HG03175 (cell line): ENCODE measurements around the gene TPT1.
"Not testable (repeated sequence)": the region's sequence is repeated elsewhere in the genome, so short reads cannot be mapped to it uniquely, and the experiment has no call there.

Experiments
- ATAC-seq: cut with Tn5 transposase; IDR thresholded peaks from one replicate; pipeline ENCODE4 v1.9.1; 2021; ENCODE audit warnings: mild to moderate bottlenecking, moderate library complexity; ENCODE audit not compliant: unreplicated experiment

Gene TPT1

DNA sequence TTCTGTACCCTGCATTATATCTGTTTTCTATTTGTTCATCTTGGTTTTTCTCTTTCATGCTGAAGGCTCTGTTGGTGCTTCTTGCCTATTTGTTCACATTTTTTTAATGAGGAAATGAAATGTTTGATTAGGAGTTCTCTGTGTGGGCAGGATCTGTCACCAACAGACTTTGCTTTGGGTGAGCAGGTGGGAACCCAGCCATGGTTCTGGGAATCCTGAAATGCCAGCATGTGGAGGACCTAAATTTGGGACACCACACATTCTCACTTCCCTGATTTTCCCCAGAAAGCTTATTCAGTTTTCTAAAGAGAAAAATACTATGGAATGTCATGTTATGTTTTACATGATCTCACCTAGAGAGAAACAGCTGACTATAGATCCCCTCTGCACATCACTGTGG, 34.0 kb downstream of the TPT1 start:
- ATAC-seq = no peak

DNA sequence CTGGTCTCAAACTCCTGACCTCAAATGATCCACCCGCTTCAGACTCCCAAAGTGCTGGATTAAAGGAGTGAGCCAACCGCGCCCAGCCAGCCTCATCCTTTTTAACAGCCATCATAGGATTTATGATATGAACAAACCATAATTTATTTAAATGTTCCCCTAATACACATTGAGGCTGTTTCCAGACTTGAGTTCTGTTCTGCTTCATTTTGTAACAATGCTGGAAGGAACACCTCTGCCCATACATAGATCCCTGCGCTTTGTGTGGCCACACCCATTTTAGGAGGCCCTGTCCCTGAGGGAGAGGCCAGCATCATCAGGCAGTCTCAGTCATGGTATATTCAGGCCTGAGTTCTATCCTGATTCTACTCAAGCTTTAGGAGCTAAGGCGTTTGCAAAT, 35.9 kb downstream of the TPT1 start:
- no peak for ATAC-seq

DNA sequence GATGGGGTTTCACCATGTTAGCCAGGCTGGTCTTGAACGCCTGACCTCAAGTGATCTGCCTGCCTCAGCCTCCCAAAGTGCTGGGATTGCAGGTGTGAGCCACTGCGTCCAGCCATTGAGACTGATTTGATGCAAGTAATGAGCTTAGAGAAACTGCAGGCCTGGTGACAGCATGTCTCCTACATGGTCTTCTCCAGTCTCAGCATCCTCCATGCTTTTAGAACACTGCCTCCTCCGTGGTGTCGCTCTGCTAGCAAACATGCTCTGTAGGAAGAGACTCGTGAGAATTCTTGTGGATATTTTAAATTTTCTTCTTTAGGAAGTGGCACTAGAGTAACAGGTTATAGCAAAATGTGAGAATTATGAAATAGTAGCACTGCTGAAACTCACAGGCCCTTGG, 37.1 kb downstream of the TPT1 start:
- ATAC-seq = no peak

DNA sequence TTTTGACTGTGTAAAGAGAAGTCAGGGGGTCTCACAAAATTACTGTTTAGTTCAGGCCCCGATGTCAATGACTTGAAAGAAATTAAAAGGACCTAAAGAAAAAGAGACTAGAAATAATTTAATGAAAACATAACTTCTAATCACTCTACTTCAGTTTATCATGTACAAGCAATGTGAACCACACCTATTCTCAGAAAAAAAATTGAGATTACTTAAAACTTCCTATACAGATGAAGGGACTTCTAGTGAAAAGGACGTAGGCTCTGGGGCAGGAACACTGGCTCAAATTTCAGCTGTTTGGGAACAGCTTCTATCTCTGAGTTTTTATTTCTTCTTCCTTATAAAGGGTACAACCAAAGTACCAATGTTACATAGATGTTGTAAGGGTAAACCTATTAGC, 38.0 kb downstream of the TPT1 start:
- ATAC-seq = no peak

DNA sequence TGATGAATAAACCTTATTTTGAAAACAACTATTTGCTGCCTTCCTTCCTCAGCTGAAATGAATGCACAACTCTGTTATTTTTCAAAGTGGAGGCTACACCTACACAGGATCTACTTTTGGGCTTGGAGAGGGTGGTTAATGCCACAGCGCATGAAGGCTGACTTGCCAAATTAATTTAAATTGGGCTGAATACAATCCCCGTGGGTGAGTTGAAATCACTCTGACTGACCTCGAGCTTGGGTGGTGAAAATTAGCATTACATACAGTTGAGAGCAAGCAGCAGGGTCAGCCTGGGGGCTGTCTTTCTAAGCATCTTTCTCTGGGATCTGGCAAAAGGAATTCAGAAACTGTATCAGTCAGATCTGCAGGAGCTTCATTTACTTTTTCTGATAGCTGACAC, 38.5 kb downstream of the TPT1 start:
- no peak for ATAC-seq

DNA sequence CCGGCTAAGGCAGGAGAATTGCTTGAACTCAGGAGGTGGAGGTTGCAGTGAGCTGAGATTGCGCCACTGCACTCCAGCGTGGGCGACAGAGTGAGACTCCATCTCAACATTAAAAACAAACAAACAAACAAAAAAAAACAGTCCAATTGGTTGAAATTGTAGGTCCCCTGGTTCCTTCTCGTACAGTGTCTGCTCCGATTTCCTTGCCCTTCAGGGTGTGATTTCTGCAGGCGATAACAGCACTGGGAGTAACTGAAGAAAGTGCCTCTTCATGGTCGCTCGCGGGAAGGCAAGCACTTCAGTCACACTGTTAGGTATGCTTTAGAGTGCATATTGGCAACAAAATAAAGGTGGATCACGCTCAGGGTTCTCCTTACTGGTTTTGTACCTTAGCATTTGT, 39.7 kb downstream of the TPT1 start:
- ATAC-seq = no peak

DNA sequence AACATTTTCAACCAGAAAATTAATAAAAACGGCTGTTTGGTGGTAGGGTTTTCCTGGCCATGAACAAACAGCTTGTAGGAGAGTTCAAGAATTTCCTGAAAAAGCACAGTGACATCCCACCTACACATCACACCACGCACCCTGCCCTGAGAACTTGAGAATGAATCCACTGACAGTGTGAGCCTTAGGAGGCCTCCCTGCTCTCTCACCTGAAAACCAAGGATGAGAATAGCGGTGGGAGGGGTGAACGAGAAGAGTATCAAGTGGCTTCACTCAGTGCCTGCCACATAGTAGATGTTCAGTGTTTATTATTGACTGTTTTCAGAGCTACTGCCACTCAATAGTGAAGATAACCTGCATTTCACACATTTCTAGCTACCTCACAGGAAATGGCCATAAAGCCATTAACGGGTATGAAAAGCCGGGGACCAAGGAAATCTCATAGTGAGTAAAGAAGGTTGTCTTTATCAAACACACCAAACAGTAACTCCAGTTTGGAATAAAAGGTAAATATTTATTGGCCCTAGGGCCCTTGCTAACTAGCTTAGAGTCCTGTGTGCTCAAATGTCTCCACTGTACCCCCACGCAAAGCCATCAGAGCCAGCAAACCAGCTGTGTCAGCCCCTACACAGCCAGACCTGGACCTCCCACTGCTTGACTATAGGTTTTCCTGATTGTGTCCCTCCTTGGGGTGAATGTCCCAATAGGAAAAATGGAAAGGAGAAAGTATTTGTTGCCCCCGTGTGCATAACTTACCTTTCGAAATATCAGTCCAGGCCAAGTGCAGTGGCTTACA, 40.6 kb downstream of the TPT1 start:
- no peak for ATAC-seq

DNA sequence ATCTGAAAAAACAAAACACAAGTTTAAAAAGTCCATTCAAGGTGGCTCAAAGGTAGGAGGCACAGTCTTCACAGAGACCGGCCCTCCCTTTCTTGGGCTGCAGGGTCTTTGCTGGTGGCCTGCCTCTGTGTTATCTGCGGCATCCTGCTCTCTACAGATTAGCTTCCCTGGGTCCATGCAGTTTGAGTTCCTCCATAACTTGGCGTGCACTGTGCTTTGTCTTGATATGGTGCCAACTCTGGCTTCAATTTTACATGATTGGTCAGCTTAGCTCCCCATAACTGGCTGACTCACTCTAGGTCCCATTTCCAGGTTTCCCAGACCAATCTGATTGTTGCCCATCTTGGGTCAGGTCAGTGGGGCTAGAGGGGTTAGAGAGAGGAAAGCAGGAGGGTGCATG, 41.8 kb downstream of the TPT1 start:
- ATAC-seq = no peak

DNA sequence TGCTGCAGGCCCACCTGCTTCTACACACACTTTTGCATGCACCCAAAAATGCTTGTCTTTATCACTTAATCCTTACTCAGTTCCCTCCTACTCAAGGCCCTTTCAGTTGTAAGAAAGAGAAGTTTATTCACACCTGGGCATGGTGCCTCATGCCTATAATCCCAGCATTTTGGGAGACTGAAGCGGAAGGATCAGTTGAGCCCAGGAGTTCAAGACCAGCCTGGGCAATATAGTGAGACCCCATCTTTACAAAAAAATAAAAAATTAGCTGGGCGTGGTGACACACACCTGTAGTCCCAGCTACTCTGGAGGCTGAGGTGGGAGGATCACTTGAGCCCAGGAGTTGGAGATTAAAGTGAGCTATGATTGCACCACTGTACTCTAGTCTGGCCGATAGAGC, 42.4 kb downstream of the TPT1 start:
- ATAC-seq = not testable (repeated sequence)

DNA sequence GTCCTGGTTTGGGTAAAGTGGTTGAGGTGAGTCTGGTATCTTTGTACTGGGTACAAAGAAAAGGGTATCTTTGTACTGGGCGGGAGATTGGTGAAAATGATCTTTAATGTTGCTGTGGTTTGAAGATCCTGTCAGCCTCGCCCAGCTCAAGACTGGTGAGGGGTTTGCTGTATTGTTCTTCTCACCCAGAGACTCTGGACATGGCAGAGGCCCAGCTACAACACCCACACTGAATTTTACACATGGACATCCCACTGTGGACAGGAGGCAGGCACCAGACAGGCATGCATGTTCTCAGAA, 42.8 kb downstream of the TPT1 start:
- no peak for ATAC-seq

DNA sequence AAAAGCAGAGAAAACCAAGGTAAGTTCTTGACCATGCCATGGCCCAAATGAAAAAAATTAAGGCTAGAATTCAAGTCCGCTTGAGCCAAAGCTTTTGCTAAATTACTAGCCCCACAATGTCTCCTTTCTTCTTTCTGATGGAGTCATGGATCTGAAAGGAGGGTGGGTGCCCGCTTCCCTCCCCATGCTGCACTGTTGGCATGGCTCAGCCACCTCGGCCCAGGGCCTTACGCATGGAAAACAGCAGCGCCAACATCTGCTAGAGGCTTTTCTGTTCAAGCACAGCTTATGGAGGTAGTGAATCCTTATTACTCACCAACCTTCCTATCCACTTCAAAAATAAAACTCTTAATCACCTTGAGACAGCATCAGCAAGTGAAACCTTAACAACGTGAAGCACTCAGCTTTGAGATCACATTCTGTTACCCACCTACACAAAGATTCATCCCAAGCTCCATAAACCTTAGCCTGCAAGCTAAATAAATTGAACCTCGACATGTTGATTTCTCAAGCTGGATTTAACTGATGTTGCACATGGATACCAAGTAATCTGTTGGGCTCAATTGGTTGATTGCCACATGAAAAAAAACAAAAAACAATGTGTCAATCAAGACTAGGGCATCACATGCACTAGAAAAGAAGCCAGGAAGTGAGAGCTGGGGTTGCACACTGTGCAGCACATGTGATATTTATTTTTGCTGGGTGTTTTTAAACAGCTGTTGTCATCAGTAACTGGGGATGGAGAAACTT, 43.4 kb downstream of the TPT1 start:
- peak; percentile 51 for ATAC-seq

DNA sequence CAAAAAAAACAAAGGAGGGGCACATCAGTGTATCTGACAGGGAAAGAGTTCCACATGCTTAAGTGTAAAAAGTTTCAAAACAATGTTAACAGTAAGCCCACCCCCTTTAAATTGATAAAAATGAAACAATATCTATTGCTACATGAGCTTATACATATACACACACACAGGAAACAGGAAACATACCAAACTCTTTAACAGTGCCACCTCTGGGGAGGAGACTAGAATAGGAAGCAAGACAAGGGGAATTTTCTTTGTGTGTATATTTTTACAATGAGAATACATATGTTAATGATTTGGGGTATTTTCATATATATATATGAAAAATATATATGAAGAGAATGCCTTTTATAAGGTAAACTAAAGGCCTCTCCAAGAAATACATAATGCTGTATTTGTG, 44.7 kb downstream of the TPT1 start:
- no peak for ATAC-seq

DNA sequence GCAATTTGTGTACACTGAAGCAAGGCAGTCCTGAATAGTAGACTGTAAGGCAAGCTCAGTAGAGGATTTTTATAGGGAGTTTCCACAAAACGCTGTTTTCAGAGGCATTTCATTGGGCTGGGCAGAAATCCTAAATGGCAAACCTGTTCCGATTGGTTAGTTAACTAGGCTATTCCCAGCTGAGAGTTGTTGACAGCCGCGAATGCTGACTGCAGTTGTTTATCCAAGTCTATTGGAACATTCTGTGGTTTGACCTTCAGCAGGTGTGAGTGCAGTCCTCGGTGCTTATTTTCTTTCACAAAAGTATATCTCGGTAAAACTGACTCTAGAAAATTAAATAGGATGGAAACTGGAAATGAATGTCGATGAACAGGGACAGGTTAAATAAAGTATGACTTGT, 45.4 kb downstream of the TPT1 start:
- no peak for ATAC-seq

DNA sequence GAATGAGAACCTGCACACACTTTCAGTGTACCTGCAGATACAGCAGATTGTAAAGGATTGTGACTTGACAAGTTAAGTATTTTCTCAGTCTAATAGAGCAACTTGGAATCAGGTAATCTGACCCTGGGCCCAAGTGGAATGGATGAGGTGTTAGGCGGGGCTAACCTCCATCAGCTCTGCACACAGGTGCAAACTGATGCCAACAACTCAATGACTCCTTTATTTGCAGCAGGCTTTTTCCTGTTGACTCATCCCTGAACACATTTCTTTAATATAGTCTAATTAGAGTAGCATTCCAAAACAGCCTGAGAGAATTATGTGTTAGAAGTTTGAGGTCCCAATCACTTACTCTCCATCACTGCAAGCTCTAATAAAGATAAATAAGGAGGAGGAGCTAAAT, 48.8 kb downstream of the TPT1 start:
- ATAC-seq = no peak

DNA sequence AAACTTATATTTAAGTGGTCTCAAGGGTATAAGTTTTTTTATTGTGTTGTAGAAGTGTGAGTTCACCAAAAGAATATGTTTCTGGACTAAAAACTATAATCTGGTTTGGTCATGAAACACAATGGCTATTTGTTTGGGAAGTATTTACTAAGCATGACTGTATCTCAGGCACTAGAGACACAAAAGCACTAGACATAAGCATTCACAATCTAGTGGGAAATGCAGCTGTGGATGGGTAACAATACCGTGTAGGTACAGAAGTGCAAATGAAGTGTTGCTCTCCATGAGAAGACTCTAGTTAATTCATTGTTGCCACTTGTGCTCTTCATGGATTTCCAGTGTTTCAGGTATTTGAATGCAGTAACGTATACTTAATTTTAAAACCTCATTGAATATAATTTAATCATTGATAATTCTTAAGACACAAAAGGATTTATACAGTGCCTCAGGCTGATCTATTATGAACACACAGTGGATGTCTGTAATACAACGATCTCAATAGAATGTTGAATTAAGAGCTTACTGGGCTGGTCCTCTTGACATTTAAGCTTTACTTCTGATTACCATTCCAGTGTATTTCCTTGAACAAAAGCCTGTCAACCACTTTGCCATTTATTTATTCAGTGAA, 50.9 kb downstream of the TPT1 start:
- no peak for ATAC-seq
